ENCODE measurements around the gene NR5A1.

The NR5A1 gene

GRCh38 chr9:124506931-124507879 is at the start of gene NR5A1:
TSS of gene NR5A1 (minus strand) at chr9:124507399. CDS start at chr9:124503395, 4,004 bp downstream.
- no peak for DNase-seq (ENCODE audit: low read depth)
- H3K4me3 ChIP-seq (ENCODE audit: low read depth, low read length) = no peak within 1 kb of the TSS
- no peak for TF ChIP-seq CTCF (IDR thresholded peaks at IDR 0.05; ENCODE audit: low read depth, low read length, missing control alignments)

GRCh38 chr9:124555043-124555442 is 47.8 kb upstream of the NR5A1 start:
- TF ChIP-seq CTCF (IDR thresholded peaks at IDR 0.05; ENCODE audit: low read depth, low read length, missing control alignments) = no peak
- H3K4me3 ChIP-seq (ENCODE audit: low read depth, low read length) = no peak overlapping the region

GRCh38 chr9:124553738-124554137 is 46.5 kb upstream of the NR5A1 start:
- DNase-seq (ENCODE audit: low read depth) = no peak
- TF ChIP-seq CTCF (IDR thresholded peaks at IDR 0.05; ENCODE audit: low read depth, low read length, missing control alignments) = no peak
- no peak overlapping the region for H3K4me3 ChIP-seq (ENCODE audit: low read depth, low read length)

More at GRCh38 chr9:124555043-124555442, 47.8 kb upstream of the NR5A1 start:
- DNase-seq (ENCODE audit: low read depth) = no peak

GRCh38 chr9:124552273-124552605 is 45.0 kb upstream of the NR5A1 start:
- H3K4me3 ChIP-seq (ENCODE audit: low read depth, low read length) = no peak overlapping the region
- no peak for DNase-seq (ENCODE audit: low read depth)
- no peak for TF ChIP-seq CTCF (IDR thresholded peaks at IDR 0.05; ENCODE audit: low read depth, low read length, missing control alignments)

GRCh38 chr9:124551472-124552272 is 44.5 kb upstream of the NR5A1 start:
- no peak overlapping the region for H3K4me3 ChIP-seq (ENCODE audit: low read depth, low read length)
- peak; percentile 32 for TF ChIP-seq CTCF (IDR thresholded peaks at IDR 0.05; ENCODE audit: low read depth, low read length, missing control alignments)
- DNase-seq (ENCODE audit: low read depth) = no peak

- no peak for DNase-seq (ENCODE audit: low read depth)
- H3K4me3 ChIP-seq (ENCODE audit: low read depth, low read length) = no peak overlapping the region
- TF ChIP-seq CTCF (IDR thresholded peaks at IDR 0.05; ENCODE audit: low read depth, low read length, missing control alignments) = no peak
These were observed 42.9 kb upstream of the NR5A1 start for GRCh38 chr9:124550072-124550471.
